Breast epithelium (tissue), 3 donors: ENCODE data around the gene UBTD1.

Source experiments
- POLR2AphosphoS5 ChIP-seq, 3 donors: sonication (generic); formaldehyde crosslinking; IDR thresholded peaks; one replicate each; pipeline ENCODE4 v1.6.1; 2017; ENCODE audit warnings: antibody characterized with exemption in 3 of 3
- TF ChIP-seq, protein P1 (sequence below), 3 donors: fragments of 450-650 bp; IDR thresholded peaks; one replicate each; pipeline ENCODE4 v1.5.1; 2016 to 2017; ENCODE audit warnings: antibody characterized with exemption in 3 of 3, mild to moderate bottlenecking in 3 of 3, moderate library complexity in 3 of 3

DNA sequence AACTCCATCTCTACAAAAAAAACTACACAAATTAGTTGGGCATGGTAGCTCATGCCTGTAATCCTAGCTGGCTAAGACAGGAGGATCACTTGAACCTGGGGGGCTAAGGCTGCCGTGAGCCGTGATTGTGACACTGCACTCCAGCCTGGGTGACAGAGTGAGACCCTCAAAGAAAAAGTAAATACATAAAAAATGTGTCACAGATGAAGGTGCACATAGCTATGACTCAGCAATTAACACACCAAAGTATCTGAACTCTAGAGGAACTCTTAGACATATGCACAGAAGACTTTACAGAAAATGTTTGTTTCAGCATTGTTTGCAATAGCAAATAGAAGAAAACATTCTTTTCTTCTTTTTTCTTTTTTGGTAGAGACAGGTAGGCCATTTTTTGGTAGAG is 99.1 kb downstream of the UBTD1 start:
- TF ChIP-seq, protein P1, sequence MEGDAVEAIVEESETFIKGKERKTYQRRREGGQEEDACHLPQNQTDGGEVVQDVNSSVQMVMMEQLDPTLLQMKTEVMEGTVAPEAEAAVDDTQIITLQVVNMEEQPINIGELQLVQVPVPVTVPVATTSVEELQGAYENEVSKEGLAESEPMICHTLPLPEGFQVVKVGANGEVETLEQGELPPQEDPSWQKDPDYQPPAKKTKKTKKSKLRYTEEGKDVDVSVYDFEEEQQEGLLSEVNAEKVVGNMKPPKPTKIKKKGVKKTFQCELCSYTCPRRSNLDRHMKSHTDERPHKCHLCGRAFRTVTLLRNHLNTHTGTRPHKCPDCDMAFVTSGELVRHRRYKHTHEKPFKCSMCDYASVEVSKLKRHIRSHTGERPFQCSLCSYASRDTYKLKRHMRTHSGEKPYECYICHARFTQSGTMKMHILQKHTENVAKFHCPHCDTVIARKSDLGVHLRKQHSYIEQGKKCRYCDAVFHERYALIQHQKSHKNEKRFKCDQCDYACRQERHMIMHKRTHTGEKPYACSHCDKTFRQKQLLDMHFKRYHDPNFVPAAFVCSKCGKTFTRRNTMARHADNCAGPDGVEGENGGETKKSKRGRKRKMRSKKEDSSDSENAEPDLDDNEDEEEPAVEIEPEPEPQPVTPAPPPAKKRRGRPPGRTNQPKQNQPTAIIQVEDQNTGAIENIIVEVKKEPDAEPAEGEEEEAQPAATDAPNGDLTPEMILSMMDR (IDR thresholded peaks at IDR 0.05) = no peak
- TF ChIP-seq POLR2AphosphoS5 (IDR thresholded peaks at IDR 0.05) = no peak
